ENCODE measurements around the gene CAGE1.

GRCh38 chr6:7312616-7313504, 76.7 kb downstream of the CAGE1 start, which contains the start of gene SSR1:
- TF ChIP-seq CTCF (IDR thresholded peaks at IDR 0.05; ENCODE audit: low read depth, low read length) (no peak), EZH2phosphoT487 (IDR thresholded peaks at IDR 0.05; ENCODE audit: low read depth) (no peak)
